HUDEP-2 (cell line): ENCODE results near the gene NTN1.
"Not testable (repeated sequence)": the region's sequence is repeated elsewhere in the genome, so short reads cannot be mapped to it uniquely, and the experiment has no call there.

Experiments used
- DNase-seq, 76 experiments: peaks; one replicate each; lab custom pipeline; 2025; ENCODE audit not compliant: unreplicated experiment in 76 of 76; lab: John Stamatoyannopoulos, UW

The NTN1 gene

GRCh38 chr17:9144502-9145249 lies 123.4 kb downstream of the NTN1 start:
- no peak for DNase-seq

- no peak for DNase-seq
Observed at GRCh38 chr17:9146064-9146463, 124.8 kb downstream of the NTN1 start.

- DNase-seq, result no peak
Observed at GRCh38 chr17:9148905-9149525, 127.7 kb downstream of the NTN1 start.

GRCh38 chr17:9150446-9151090 lies 129.3 kb downstream of the NTN1 start:
- DNase-seq, result no peak

GRCh38 chr17:9151091-9151490 lies 129.8 kb downstream of the NTN1 start:
- no peak for DNase-seq

GRCh38 chr17:9151740-9152139 lies 130.4 kb downstream of the NTN1 start:
- not testable (repeated sequence) for DNase-seq

- DNase-seq, result no peak
Observed at GRCh38 chr17:9158544-9159452, 137.5 kb downstream of the NTN1 start.

GRCh38 chr17:9162275-9162985 lies 141.1 kb downstream of the NTN1 start:
- no peak for DNase-seq

- no peak for DNase-seq
Observed at GRCh38 chr17:9166788-9167187, 145.5 kb downstream of the NTN1 start.

GRCh38 chr17:9167379-9167778 lies 146.1 kb downstream of the NTN1 start:
- no peak for DNase-seq

GRCh38 chr17:9169116-9169515 lies 147.8 kb downstream of the NTN1 start:
- DNase-seq, result no peak

- no peak for DNase-seq
Observed at GRCh38 chr17:9170336-9170735, 149.0 kb downstream of the NTN1 start.

GRCh38 chr17:9170853-9171252 lies 149.5 kb downstream of the NTN1 start:
- DNase-seq, result no peak

- DNase-seq, result no peak
Observed at GRCh38 chr17:9173386-9173983, 152.2 kb downstream of the NTN1 start.

GRCh38 chr17:9174312-9174711 lies 153.0 kb downstream of the NTN1 start:
- no peak for DNase-seq

GRCh38 chr17:9174779-9175574 lies 153.7 kb downstream of the NTN1 start:
- no peak for DNase-seq

- peak in 1 of 76 experiments; percentile 1 for DNase-seq
Observed at GRCh38 chr17:9175700-9176467, 154.6 kb downstream of the NTN1 start.

- DNase-seq, result no peak
Observed at GRCh38 chr17:9177212-9177611, 155.9 kb downstream of the NTN1 start.
